ENCODE measurements around the gene FBXO41. TPM values are rescaled to one million over a fixed set of nuclear protein-coding genes. Genes with fewer than 3 reads are reported as not detected.

The FBXO41 gene
- polyA plus RNA-seq, 1 donor from 2014 or later, result 6.0 TPM

- H3K36me3 ChIP-seq (ENCODE audit: insufficient read depth, low read length), result peaks cover 7% of the 10 kb centered on the region
Measured at GRCh38 chr2:73257425-73258125, 26.7 kb downstream of the FBXO41 start.

GRCh38 chr2:73257021-73257420 lies 27.3 kb downstream of the FBXO41 start:
- Histone ChIP-seq H3K27ac (ENCODE audit: low read length) (no peak overlapping the region), H3K9me2 (ENCODE audit: insufficient read depth, low read length) (no peaks in the 10 kb centered on the region), H2AFZ (ENCODE audit: low read depth, low read length) (no peak overlapping the region), H4K20me1 (ENCODE audit: insufficient read depth) (no peaks in the 10 kb centered on the region), H3K9ac (ENCODE audit: low read length) (no peak overlapping the region), H3K9me3 (ENCODE audit: low read length) (no peaks in the 10 kb centered on the region), H3K4me3 (ENCODE audit: low read length) (no peak overlapping the region), H3K27me3 (ENCODE audit: insufficient read depth, low read depth, low read length) (no peaks in the 10 kb centered on the region), H3F3A (ENCODE audit: insufficient read depth, low read length, poor library complexity, severe bottlenecking) (no peaks in the 10 kb centered on the region), H3K4me2 (ENCODE audit: low read length) (no peak overlapping the region), H3K79me2 (replicated peaks; ENCODE audit: insufficient read depth, low read length) (no peaks in the 10 kb centered on the region), H3K36me3 (ENCODE audit: insufficient read depth, low read length) (peaks cover 7% of the 10 kb centered on the region)
- TF ChIP-seq CTCF (IDR thresholded peaks at IDR 0.05; ENCODE audit: poor library complexity, severe bottlenecking), result no peak
- no peak for TF ChIP-seq POLR2AphosphoS5 (IDR thresholded peaks at IDR 0.05)
- TF ChIP-seq EP300 (conservative IDR thresholded peaks at IDR 0.05; ENCODE audit: poor library complexity, severe bottlenecking), result no peak
- no peak for TF ChIP-seq RAD21 (conservative IDR thresholded peaks at IDR 0.05)
- no peak for TF ChIP-seq SMC3 (conservative IDR thresholded peaks at IDR 0.05; ENCODE audit: poor library complexity)
- no peak for TF ChIP-seq MXI1 (conservative IDR thresholded peaks at IDR 0.05; ENCODE audit: poor library complexity, severe bottlenecking)

More at GRCh38 chr2:73257425-73258125, 26.7 kb downstream of the FBXO41 start:
- no peaks in the 10 kb centered on the region for H3K9me3 ChIP-seq (ENCODE audit: low read length)
- H3K4me2 ChIP-seq (ENCODE audit: low read length), result no peak overlapping the region
- no peaks in the 10 kb centered on the region for H4K20me1 ChIP-seq (ENCODE audit: insufficient read depth)
- H3K79me2 ChIP-seq (replicated peaks; ENCODE audit: insufficient read depth, low read length), result no peaks in the 10 kb centered on the region
- TF ChIP-seq SMC3 (conservative IDR thresholded peaks at IDR 0.05; ENCODE audit: poor library complexity), result no peak
- TF ChIP-seq POLR2AphosphoS5 (IDR thresholded peaks at IDR 0.05), result no peak
- no peak for TF ChIP-seq MXI1 (conservative IDR thresholded peaks at IDR 0.05; ENCODE audit: poor library complexity, severe bottlenecking)
- no peak for TF ChIP-seq TAF1 (IDR thresholded peaks at IDR 0.05; ENCODE audit: low read depth)
- no peak for TF ChIP-seq EZH2 (IDR thresholded peaks at IDR 0.05; ENCODE audit: borderline replicate concordance, insufficient read depth, low read length, poor library complexity, severe bottlenecking)
- TF ChIP-seq EP300 (conservative IDR thresholded peaks at IDR 0.05; ENCODE audit: poor library complexity, severe bottlenecking), result no peak
- no peak for TF ChIP-seq REST (IDR thresholded peaks at IDR 0.05; ENCODE audit: borderline replicate concordance)
- TF ChIP-seq RAD21 (conservative IDR thresholded peaks at IDR 0.05), result no peak
- no peak for TF ChIP-seq CTCF (IDR thresholded peaks at IDR 0.05; ENCODE audit: poor library complexity, severe bottlenecking)
- no peak overlapping the region for H3K4me3 ChIP-seq (ENCODE audit: low read length)
- no peak overlapping the region for H3K27ac ChIP-seq (ENCODE audit: low read length)
- no peak overlapping the region for H2AFZ ChIP-seq (ENCODE audit: low read depth, low read length)
- no peaks in the 10 kb centered on the region for H3F3A ChIP-seq (ENCODE audit: insufficient read depth, low read length, poor library complexity, severe bottlenecking)
- H3K9me2 ChIP-seq (ENCODE audit: insufficient read depth, low read length), result no peaks in the 10 kb centered on the region
- H3K9ac ChIP-seq (ENCODE audit: low read length), result no peak overlapping the region
- no peaks in the 10 kb centered on the region for H3K27me3 ChIP-seq (ENCODE audit: insufficient read depth, low read depth, low read length)

Data from neural cell (in vitro differentiated cells).